ENCODE results near the gene YPEL1.

The YPEL1 gene

GRCh38 chr22:21702700-21703683, 32.6 kb downstream of the YPEL1 start:
- H3K36me3 Mint-ChIP-seq (ENCODE audit: low read depth) = peaks cover 15% of the 10 kb centered on the region
- no peaks in the 10 kb centered on the region for H3K27me3 Mint-ChIP-seq
- no peak overlapping the region for H3K4me3 Mint-ChIP-seq
- no peaks in the 10 kb centered on the region for H3K4me1 Mint-ChIP-seq (ENCODE audit: low read depth)
- H3K9me3 Mint-ChIP-seq = no peaks in the 10 kb centered on the region
- DNase-seq = no peak
- H3K27ac Mint-ChIP-seq = peak overlapping the region; percentile 73

- DNase-seq = no peak
- Mint-ChIP-seq H3K36me3 (ENCODE audit: low read depth) (peaks cover 24% of the 10 kb centered on the region), H3K9me3 (no peaks in the 10 kb centered on the region), H3K27ac (peak overlapping the region; percentile 73), H3K4me1 (ENCODE audit: low read depth) (no peaks in the 10 kb centered on the region), H3K27me3 (no peaks in the 10 kb centered on the region), H3K4me3 (no peak overlapping the region)
Observed at GRCh38 chr22:21702094-21702493, 33.5 kb downstream of the YPEL1 start.

GRCh38 chr22:21701384-21701971, 34.1 kb downstream of the YPEL1 start:
- DNase-seq = no peak
- H3K4me1 Mint-ChIP-seq (ENCODE audit: low read depth) = no peaks in the 10 kb centered on the region
- H3K4me3 Mint-ChIP-seq = no peak overlapping the region
- peak overlapping the region; percentile 64 for H3K27ac Mint-ChIP-seq
- H3K27me3 Mint-ChIP-seq = no peaks in the 10 kb centered on the region
- peaks cover 30% of the 10 kb centered on the region for H3K36me3 Mint-ChIP-seq (ENCODE audit: low read depth)
- H3K9me3 Mint-ChIP-seq = no peaks in the 10 kb centered on the region

GRCh38 chr22:21700822-21701221, 34.8 kb downstream of the YPEL1 start:
- Mint-ChIP-seq H3K36me3 (ENCODE audit: low read depth) (peaks cover 36% of the 10 kb centered on the region), H3K4me3 (no peak overlapping the region), H3K4me1 (ENCODE audit: low read depth) (no peaks in the 10 kb centered on the region), H3K27me3 (no peaks in the 10 kb centered on the region), H3K9me3 (no peaks in the 10 kb centered on the region), H3K27ac (peak overlapping the region; percentile 64)
- no peak for DNase-seq

GRCh38 chr22:21699643-21700042, 36.0 kb downstream of the YPEL1 start:
- no peak for DNase-seq
- Mint-ChIP-seq H3K9me3 (no peaks in the 10 kb centered on the region), H3K27ac (peak overlapping the region; percentile 70), H3K4me1 (ENCODE audit: low read depth) (no peaks in the 10 kb centered on the region), H3K4me3 (no peak overlapping the region), H3K36me3 (ENCODE audit: low read depth) (peaks cover 48% of the 10 kb centered on the region), H3K27me3 (no peaks in the 10 kb centered on the region)

- Mint-ChIP-seq H3K4me3 (no peak overlapping the region), H3K36me3 (ENCODE audit: low read depth) (peaks cover 55% of the 10 kb centered on the region), H3K27ac (no peak overlapping the region), H3K9me3 (no peaks in the 10 kb centered on the region), H3K4me1 (ENCODE audit: low read depth) (no peaks in the 10 kb centered on the region), H3K27me3 (no peaks in the 10 kb centered on the region)
- no peak for DNase-seq
Observed at GRCh38 chr22:21698430-21699329, 36.9 kb downstream of the YPEL1 start.

GRCh38 chr22:21697880-21698279, 37.7 kb downstream of the YPEL1 start:
- Mint-ChIP-seq H3K4me3 (no peak overlapping the region), H3K9me3 (no peaks in the 10 kb centered on the region), H3K4me1 (ENCODE audit: low read depth) (no peaks in the 10 kb centered on the region), H3K36me3 (ENCODE audit: low read depth) (peaks cover 59% of the 10 kb centered on the region), H3K27ac (no peak overlapping the region), H3K27me3 (no peaks in the 10 kb centered on the region)
- DNase-seq = no peak

- no peaks in the 10 kb centered on the region for H3K9me3 Mint-ChIP-seq
- no peak for DNase-seq
- H3K4me1 Mint-ChIP-seq (ENCODE audit: low read depth) = no peaks in the 10 kb centered on the region
- no peaks in the 10 kb centered on the region for H3K27me3 Mint-ChIP-seq
- H3K27ac Mint-ChIP-seq = peak overlapping the region; percentile 50
- H3K36me3 Mint-ChIP-seq (ENCODE audit: low read depth) = peaks cover 65% of the 10 kb centered on the region
- no peak overlapping the region for H3K4me3 Mint-ChIP-seq
Observed at GRCh38 chr22:21697021-21697771, 38.4 kb downstream of the YPEL1 start.

- Mint-ChIP-seq H3K9me3 (no peaks in the 10 kb centered on the region), H3K4me1 (ENCODE audit: low read depth) (peaks cover under 1% of the 10 kb centered on the region), H3K27ac (no peak overlapping the region), H3K4me3 (no peak overlapping the region), H3K36me3 (ENCODE audit: low read depth) (peaks cover 73% of the 10 kb centered on the region), H3K27me3 (no peaks in the 10 kb centered on the region)
- DNase-seq = no peak
Observed at GRCh38 chr22:21696115-21696514, 39.5 kb downstream of the YPEL1 start.

GRCh38 chr22:21695430-21696085, 40.0 kb downstream of the YPEL1 start:
- Mint-ChIP-seq H3K27me3 (no peaks in the 10 kb centered on the region), H3K36me3 (ENCODE audit: low read depth) (peaks cover 73% of the 10 kb centered on the region)

GRCh38 chr22:21694795-21695429, 40.7 kb downstream of the YPEL1 start:
- Mint-ChIP-seq H3K4me1 (ENCODE audit: low read depth) (peaks cover 12% of the 10 kb centered on the region), H3K27ac (peak overlapping the region; percentile 75), H3K27me3 (no peaks in the 10 kb centered on the region), H3K4me3 (no peak overlapping the region), H3K36me3 (ENCODE audit: low read depth) (peaks cover 78% of the 10 kb centered on the region), H3K9me3 (no peaks in the 10 kb centered on the region)
- DNase-seq = no peak

More at GRCh38 chr22:21695430-21696085, 40.0 kb downstream of the YPEL1 start:
- Mint-ChIP-seq H3K4me1 (ENCODE audit: low read depth) (peaks cover 5% of the 10 kb centered on the region), H3K9me3 (no peaks in the 10 kb centered on the region), H3K4me3 (no peak overlapping the region), H3K27ac (peak overlapping the region; percentile 77)
- no peak for DNase-seq

GRCh38 chr22:21694394-21694793, 41.2 kb downstream of the YPEL1 start:
- no peak for DNase-seq
- Mint-ChIP-seq H3K9me3 (no peaks in the 10 kb centered on the region), H3K27ac (no peak overlapping the region), H3K4me1 (ENCODE audit: low read depth) (peaks cover 17% of the 10 kb centered on the region), H3K27me3 (no peaks in the 10 kb centered on the region), H3K36me3 (ENCODE audit: low read depth) (peaks cover 82% of the 10 kb centered on the region), H3K4me3 (no peak overlapping the region)

- H3K9me3 Mint-ChIP-seq = no peaks in the 10 kb centered on the region
- no peaks in the 10 kb centered on the region for H3K27me3 Mint-ChIP-seq
Observed at GRCh38 chr22:21693999-21694341, 41.6 kb downstream of the YPEL1 start.

More at GRCh38 chr22:21693999-21694341, 41.6 kb downstream of the YPEL1 start:
- peaks cover 21% of the 10 kb centered on the region for H3K4me1 Mint-ChIP-seq (ENCODE audit: low read depth)
- H3K27ac Mint-ChIP-seq = no peak overlapping the region
- DNase-seq = no peak
- H3K4me3 Mint-ChIP-seq = no peak overlapping the region
- peaks cover 87% of the 10 kb centered on the region for H3K36me3 Mint-ChIP-seq (ENCODE audit: low read depth)
